ENCODE measurements around the gene ABHD17B.
"Not testable (repeated sequence)": the region's sequence is repeated elsewhere in the genome, so short reads cannot be mapped to it uniquely, and the experiment has no call there.

The ABHD17B gene

GRCh38 chr9:71911061-71911907, at the start of gene ABHD17B, which contains the start of gene C9orf85:
Gene ABHD17B, minus strand, starts transcription at chr9:71911193. Its CDS starts 36,113 bp downstream, at chr9:71875080.
Gene C9orf85, plus strand, starts transcription at chr9:71911639. Its CDS starts 96 bp downstream, at chr9:71911735.
- peak; percentile 100 for DNase-seq

GRCh38 chr9:71955300-71955915, 44.4 kb upstream of the ABHD17B start:
- DNase-seq = no peak

GRCh38 chr9:71954652-71955051, 43.7 kb upstream of the ABHD17B start:
- DNase-seq = not testable (repeated sequence)

GRCh38 chr9:71944754-71945375, 33.9 kb upstream of the ABHD17B start:
- no peak for DNase-seq

- DNase-seq = no peak
Measured at GRCh38 chr9:71941998-71942567, 31.1 kb upstream of the ABHD17B start.

GRCh38 chr9:71941060-71941568, 30.1 kb upstream of the ABHD17B start:
- DNase-seq = no peak

GRCh38 chr9:71937898-71938297, 26.9 kb upstream of the ABHD17B start:
- DNase-seq = no peak

GRCh38 chr9:71937070-71937625, 26.2 kb upstream of the ABHD17B start:
- DNase-seq = no peak

- DNase-seq = no peak
Measured at GRCh38 chr9:71936066-71936465, 25.1 kb upstream of the ABHD17B start.

- DNase-seq = no peak
Measured at GRCh38 chr9:71931166-71931565, 20.2 kb upstream of the ABHD17B start.

GRCh38 chr9:71929791-71930440, 18.9 kb upstream of the ABHD17B start:
- no peak for DNase-seq

- DNase-seq = no peak
Measured at GRCh38 chr9:71929223-71929622, 18.2 kb upstream of the ABHD17B start.

- DNase-seq = no peak
Measured at GRCh38 chr9:71928806-71929205, 17.8 kb upstream of the ABHD17B start.

- no peak for DNase-seq
Measured at GRCh38 chr9:71928376-71928775, 17.4 kb upstream of the ABHD17B start.

- no peak for DNase-seq
Measured at GRCh38 chr9:71925834-71926233, 14.8 kb upstream of the ABHD17B start.

GRCh38 chr9:71924576-71924975, 13.6 kb upstream of the ABHD17B start:
- no peak for DNase-seq

- no peak for DNase-seq
Measured at GRCh38 chr9:71921190-71921814, 10.3 kb upstream of the ABHD17B start.

GRCh38 chr9:71920456-71921189, 9.6 kb upstream of the ABHD17B start:
- DNase-seq = no peak

- DNase-seq = no peak
Measured at GRCh38 chr9:71918419-71918818, 7.4 kb upstream of the ABHD17B start.

GRCh38 chr9:71916834-71917534, 6.0 kb upstream of the ABHD17B start:
- DNase-seq = peak; percentile 0

Data from stimulated activated naive CD4-positive, alpha-beta T cell treated with Interleukin-2 at 50 U/mL for 16 hours (primary cell).